Measurements from ENCODE around the gene LLCFC1. TPM values are rescaled to one million over a fixed set of nuclear protein-coding genes. Genes with fewer than 3 reads are reported as not detected.

The LLCFC1 gene
- total and polyA plus RNA-seq, 12 donors = not detected

GRCh38 chr7:142961973-142962926 lies 23.0 kb downstream of the LLCFC1 start, which contains the start of gene KEL:
TSS of gene KEL (minus strand) at chr7:142962363. CDS start at chr7:142962206, 157 bp downstream.
- Histone ChIP-seq H3K4me3 (no peak within 1 kb of the TSS), H3K9me3 (no peaks in the 10 kb centered on the region), H3K27ac (no peak within 1 kb of the TSS), H3K27me3 (peaks cover 0 to 16% (median 9%) of the 10 kb centered on the region in 7 donors), H3K4me1 (no peaks in the 10 kb centered on the region), H3K36me3 (no peaks in the 10 kb centered on the region)
- DNase-seq = no peak
- intact Hi-C loops (cut with DNase I) = no loop called here
- TF ChIP-seq CTCF (IDR thresholded peaks at IDR 0.05) = no peak
- WGBS, 2 donors = 43 to 48% methylated on average over 9 of the region's 9 CpGs
- ATAC-seq = no peak

- DNase-seq = no peak
- 40 to 49% methylated on average over 1 of the region's 1 CpG for WGBS, 2 donors
- Histone ChIP-seq H3K27me3 (peaks cover 0 to 22% (median 9%) of the 10 kb centered on the region in 7 donors), H3K9me3 (no peaks in the 10 kb centered on the region), H3K36me3 (no peaks in the 10 kb centered on the region), H3K4me1 (no peaks in the 10 kb centered on the region), H3K27ac (no peak overlapping the region), H3K4me3 (no peak overlapping the region)
- no peak for TF ChIP-seq CTCF (IDR thresholded peaks at IDR 0.05)
- no peak for ATAC-seq
- intact Hi-C loops (cut with DNase I) = no loop called here
Measured at GRCh38 chr7:142962991-142963390, 23.7 kb downstream of the LLCFC1 start.

DNA sequence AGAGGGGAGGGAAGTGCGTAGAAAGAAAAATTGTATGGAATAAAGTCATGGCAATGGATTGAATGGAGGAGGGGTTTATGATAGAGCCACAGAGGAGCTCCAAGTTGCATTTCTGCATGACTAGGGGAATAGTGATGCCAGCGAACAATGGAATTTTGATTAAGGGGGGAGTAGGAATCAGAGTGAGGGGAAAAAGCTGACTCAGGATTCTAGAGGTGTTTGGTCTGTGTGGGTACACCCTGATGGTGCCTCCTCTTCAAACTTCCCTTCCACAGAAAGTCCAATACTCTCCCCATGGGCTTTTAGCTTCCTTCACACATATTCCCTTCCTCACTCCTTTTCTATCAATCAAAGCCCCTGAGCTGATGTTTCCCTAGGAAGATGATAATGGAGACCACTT lies 24.7 kb downstream of the LLCFC1 start:
- Histone ChIP-seq H3K9me3 (no peaks in the 10 kb centered on the region), H3K36me3 (no peaks in the 10 kb centered on the region), H3K4me1 (no peaks in the 10 kb centered on the region), H3K4me3 (no peak overlapping the region), H3K27me3 (peaks cover 0 to 27% (median 9%) of the 10 kb centered on the region in 7 donors), H3K27ac (no peak overlapping the region)
- no peak for DNase-seq
- no peak for ATAC-seq
- no peak for TF ChIP-seq CTCF (IDR thresholded peaks at IDR 0.05)
- WGBS, 2 donors = 85 to 94% methylated on average over 2 of the region's 2 CpGs
- intact Hi-C loops (cut with DNase I) = no loop called here

- WGBS, 2 donors = 66 to 72% methylated on average over 6 of the region's 6 CpGs
- H3K4me3 ChIP-seq = no peak overlapping the region
- H3K27ac ChIP-seq = no peak overlapping the region
- intact Hi-C loops (cut with DNase I) = no loop called here
- no peak for TF ChIP-seq CTCF (IDR thresholded peaks at IDR 0.05)
- DNase-seq (no peak), ATAC-seq (no peak)
- no peaks in the 10 kb centered on the region for H3K4me1 ChIP-seq
- H3K36me3 ChIP-seq = no peaks in the 10 kb centered on the region
- peaks cover 0 to 27% (median 9%) of the 10 kb centered on the region in 7 donors for H3K27me3 ChIP-seq
- H3K9me3 ChIP-seq = no peaks in the 10 kb centered on the region
Measured at GRCh38 chr7:142964502-142965246, 25.4 kb downstream of the LLCFC1 start.
